HG03095 (cell line): ENCODE data around the gene GMCL2.

Experiments used
- ATAC-seq: cut with Tn5 transposase; IDR thresholded peaks from one replicate; pipeline ENCODE4 v1.9.1; 2021; ENCODE audit warnings: moderate library complexity; ENCODE audit not compliant: unreplicated experiment

Gene GMCL2

GRCh38 chr5:178222292-178222691 lies 35.1 kb upstream of the GMCL2 start:
- ATAC-seq, result no peak

GRCh38 chr5:178221853-178222252 lies 34.7 kb upstream of the GMCL2 start:
- ATAC-seq, result no peak

GRCh38 chr5:178221282-178221681 lies 34.1 kb upstream of the GMCL2 start:
- no peak for ATAC-seq

DNA sequence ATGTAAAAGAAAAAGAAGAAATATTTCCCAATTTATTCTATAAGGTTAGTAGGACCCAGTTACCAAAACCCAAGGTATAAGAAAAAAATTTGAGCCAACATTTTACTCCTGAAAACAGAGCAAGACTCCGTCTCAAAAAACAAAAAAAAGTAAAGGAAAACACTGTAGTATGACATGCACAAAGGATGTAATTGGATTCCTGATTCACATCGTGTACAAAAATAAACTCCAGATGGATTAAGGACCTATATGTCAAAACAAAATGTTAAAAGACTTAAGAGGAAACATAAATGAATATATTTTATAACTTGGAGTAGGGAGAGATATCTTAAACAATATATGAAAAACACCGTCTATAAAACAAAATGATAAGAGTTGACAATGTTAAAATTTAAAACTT lies 31.7 kb upstream of the GMCL2 start:
- ATAC-seq, result no peak

- ATAC-seq, result no peak
These were observed 31.1 kb upstream of the GMCL2 start for GRCh38 chr5:178218237-178218776.

GRCh38 chr5:178216779-178217178 lies 29.6 kb upstream of the GMCL2 start:
- no peak for ATAC-seq

DNA sequence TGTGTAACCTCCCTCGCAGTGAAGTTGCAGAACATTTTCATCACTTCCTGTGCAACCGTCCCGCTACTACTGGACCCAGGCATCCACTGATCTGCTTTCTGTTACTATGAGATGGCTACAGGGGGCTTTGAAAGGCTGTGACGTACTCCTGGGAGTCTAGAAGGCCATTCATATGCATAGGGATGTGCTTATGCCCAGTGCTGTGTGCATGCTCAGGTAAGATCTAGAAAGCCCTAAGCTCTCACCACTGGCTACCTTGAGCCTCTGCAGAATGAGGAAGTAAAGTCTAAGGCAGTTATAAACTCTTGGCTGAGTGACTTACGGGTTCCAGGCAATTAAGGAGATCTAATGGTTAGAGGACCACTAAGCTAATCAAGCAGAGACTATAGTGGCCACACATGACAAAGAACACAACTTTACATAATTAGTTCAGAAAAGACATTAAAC lies 28.9 kb upstream of the GMCL2 start:
- no peak for ATAC-seq

DNA sequence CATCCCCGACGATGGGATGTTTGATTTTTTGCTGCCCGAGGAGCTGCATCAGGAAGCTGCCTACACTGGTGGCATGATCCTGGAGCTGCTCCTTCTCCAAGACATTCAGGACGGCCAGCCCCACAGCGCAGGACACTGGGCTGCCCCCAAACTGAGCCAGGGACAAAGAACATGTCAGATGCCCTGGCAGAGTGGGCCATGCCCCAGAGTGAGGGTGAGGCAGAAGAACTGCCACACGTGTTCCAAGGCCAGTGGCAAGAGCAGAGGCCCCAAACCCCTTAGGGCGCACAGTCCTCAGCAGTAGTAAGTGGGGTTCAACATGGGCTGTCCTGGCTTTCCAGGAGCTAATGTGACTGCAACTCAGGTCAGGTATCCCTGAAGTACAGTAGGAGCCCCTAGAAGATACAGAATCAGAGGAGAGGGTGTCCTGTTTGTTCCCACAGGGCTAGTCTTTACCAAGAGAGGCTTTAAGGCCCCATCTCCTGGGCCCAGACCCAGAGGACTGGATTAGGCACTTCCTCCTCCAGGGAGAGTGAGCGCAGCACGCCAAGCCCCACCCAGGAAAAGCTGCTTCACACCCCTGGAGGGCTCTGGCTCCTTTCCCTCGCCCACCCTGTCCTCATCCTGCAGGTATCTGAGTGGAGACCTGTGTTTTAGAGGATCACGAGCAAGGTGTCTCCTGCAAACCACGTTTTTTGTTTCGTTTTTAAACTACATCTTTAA lies 28.3 kb upstream of the GMCL2 start:
- ATAC-seq, result no peak

GRCh38 chr5:178214160-178214803 lies 27.1 kb upstream of the GMCL2 start:
- ATAC-seq, result no peak

- ATAC-seq, result no peak
These were observed 26.6 kb upstream of the GMCL2 start for GRCh38 chr5:178213748-178214151.

GRCh38 chr5:178213003-178213461 lies 25.9 kb upstream of the GMCL2 start:
- ATAC-seq, result no peak

DNA sequence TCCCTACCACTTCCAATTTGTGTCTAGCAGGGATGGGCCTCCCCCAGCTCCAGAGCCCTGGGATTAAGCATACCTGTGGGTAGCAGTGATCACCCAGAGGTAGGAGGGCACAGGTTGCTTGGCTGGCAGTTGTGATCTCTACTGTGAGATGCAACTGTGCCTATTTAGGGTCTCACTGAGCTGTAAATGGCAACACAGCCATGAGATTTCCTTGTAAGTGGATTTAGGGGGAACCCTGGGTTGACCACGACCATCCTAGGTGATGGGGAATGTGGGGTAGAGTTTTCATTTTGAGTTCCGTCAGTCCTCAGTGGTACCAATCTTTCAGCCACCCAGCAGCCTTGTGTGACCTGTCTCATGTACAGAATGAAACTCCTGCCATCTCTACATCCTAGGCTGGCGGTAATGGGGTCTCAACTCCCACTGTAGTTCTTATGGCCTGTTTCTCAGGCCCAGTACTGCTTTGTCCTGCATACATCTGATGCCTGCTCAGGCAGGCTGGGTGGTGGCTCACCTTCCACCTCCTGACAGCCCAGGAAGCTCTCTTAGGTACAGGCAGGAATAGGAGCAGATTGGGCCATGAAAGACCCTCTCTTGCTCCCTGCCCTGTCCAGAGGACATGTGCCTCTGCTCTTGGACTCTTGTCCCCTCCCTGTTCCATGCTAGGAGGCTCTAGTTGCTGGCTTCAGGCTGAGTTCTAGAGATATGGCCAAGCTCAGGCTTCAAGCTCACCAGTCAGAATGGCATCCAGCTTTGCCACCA lies 25.3 kb upstream of the GMCL2 start:
- ATAC-seq, result no peak

- ATAC-seq, result no peak
These were observed 24.2 kb upstream of the GMCL2 start for GRCh38 chr5:178211095-178212048.

- no peak for ATAC-seq
These were observed 23.5 kb upstream of the GMCL2 start for GRCh38 chr5:178210686-178211085.

GRCh38 chr5:178210073-178210535 lies 22.9 kb upstream of the GMCL2 start:
- ATAC-seq, result no peak

DNA sequence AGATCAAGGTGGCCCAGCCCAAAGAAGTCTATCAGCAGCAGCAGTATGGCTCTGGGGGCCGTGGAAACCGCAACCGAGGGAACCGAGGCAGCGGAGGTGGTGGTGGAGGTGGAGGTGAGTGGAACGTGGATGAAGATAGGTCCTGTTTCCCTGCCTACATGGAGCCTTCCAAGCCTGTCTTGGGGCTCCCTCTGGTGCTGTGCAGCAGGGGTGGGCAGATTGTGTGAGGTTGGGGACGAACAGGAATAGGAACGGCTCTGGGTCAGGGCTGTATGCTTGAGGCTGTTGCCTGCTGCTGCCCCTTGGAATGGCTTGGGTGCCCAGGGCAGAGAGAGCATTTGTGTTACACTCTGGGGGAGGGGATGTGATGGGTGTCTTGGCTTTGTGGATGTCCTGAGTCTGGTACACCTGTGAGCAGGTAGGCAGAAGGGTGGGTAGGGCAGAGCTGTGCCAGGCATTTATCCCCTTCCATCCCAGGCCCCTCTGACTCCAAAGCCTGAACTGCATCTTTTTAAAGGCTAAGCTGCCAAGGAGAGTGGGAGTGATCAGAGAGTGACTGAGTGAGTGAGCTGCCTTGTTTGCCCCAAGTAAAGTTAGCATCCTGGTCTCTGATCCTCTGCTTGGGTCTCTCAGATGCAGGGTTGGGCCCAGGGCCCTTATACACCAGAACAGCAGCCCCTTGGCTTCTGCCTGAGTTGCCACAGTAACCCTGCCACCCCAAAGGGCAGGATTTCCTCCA lies 22.3 kb upstream of the GMCL2 start:
- ATAC-seq, result no peak

- ATAC-seq, result no peak
These were observed 21.5 kb upstream of the GMCL2 start for GRCh38 chr5:178208540-178209227.

GRCh38 chr5:178207917-178208280 lies 20.7 kb upstream of the GMCL2 start:
- no peak for ATAC-seq
